Fibroblast of lung (primary cell): Measurements from ENCODE around the gene MRPL46. TPM values are rescaled to one million over a fixed set of nuclear protein-coding genes. Genes with fewer than 3 reads are reported as not detected.

Source experiments
- DNase-seq, 2 donors: peaks; one replicate each; pipeline versions ENCODE4 v3.0.0 to v3.0.0-alpha.2; 2010; ENCODE audit warnings: low read depth in 2 of 2
- H2AFZ ChIP-seq: 2 replicates; pipeline ENCODE4 v1.5.1; 2012; ENCODE audit warnings: low read length, control low read depth, inconsistent platforms
- H3K27ac ChIP-seq: 2 replicates; pipeline ENCODE4 v1.5.1; 2011; ENCODE audit warnings: low read length, control low read depth; ENCODE audit not compliant: insufficient read depth
- H3K27me3 ChIP-seq: 2 replicates; pipeline ENCODE4 v1.5.1; 2011; ENCODE audit warnings: mild to moderate bottlenecking, low read length; ENCODE audit not compliant: control insufficient read depth, insufficient read depth
- H3K36me3 ChIP-seq: 2 replicates; pipeline ENCODE4 v1.5.1; 2011; ENCODE audit warnings: low read length; ENCODE audit not compliant: control insufficient read depth, insufficient read depth
- H3K4me1 ChIP-seq: 2 replicates; pipeline ENCODE4 v1.5.1; 2011; ENCODE audit warnings: low read length; ENCODE audit not compliant: control insufficient read depth, insufficient read depth; ENCODE audit errors: extremely low read depth
- H3K4me2 ChIP-seq: 2 replicates; pipeline ENCODE4 v1.5.1; 2011; ENCODE audit warnings: low read length, control low read depth; ENCODE audit not compliant: insufficient read depth; ENCODE audit errors: extremely low read depth
- H3K4me3 ChIP-seq, 4 experiments: fragments of 200-600 bp in 1 of 4; sonication (generic) in 1 of 4; replicated peaks in 1 of 4; 2 replicates each; pipeline ENCODE4 v1.5.1; 2011 to 2016; ENCODE audit warnings: low read length in 4 of 4, low read depth in 3 of 4, mild to moderate bottlenecking in 3 of 4, control low read depth in 2 of 4, inconsistent platforms in 1 of 4, mixed read lengths in 1 of 4; ENCODE audit not compliant: insufficient read depth in 1 of 4; ENCODE audit errors: control extremely low read depth in 1 of 4
- H3K79me2 ChIP-seq: 2 replicates; pipeline ENCODE4 v1.5.1; 2012; ENCODE audit warnings: mild to moderate bottlenecking, low read length, inconsistent platforms; ENCODE audit not compliant: control insufficient read depth, insufficient read depth
- H3K9ac ChIP-seq: 2 replicates; pipeline ENCODE4 v1.5.1; 2011; ENCODE audit warnings: mild to moderate bottlenecking, low read length, control low read depth; ENCODE audit not compliant: insufficient read depth
- H3K9me3 ChIP-seq: 2 replicates; pipeline ENCODE4 v1.5.1; 2012; ENCODE audit warnings: low read depth, low read length; ENCODE audit not compliant: control insufficient read depth, insufficient read depth
- H4K20me1 ChIP-seq: 2 replicates; pipeline ENCODE4 v1.5.1; 2011; ENCODE audit warnings: low read length; ENCODE audit not compliant: control insufficient read depth, insufficient read depth; ENCODE audit errors: extremely low read depth
- CTCF ChIP-seq, 2 donors: IDR thresholded peaks in 1 of 2; conservative IDR thresholded peaks in 1 of 2; 1 replicate in 1 of 2; 2 replicates in 1 of 2; pipeline ENCODE4 v1.5.1; 2011 to 2012; ENCODE audit warnings: low read length in 2 of 2, control low read depth in 1 of 2, inconsistent platforms in 1 of 2, low read depth in 1 of 2, mild to moderate bottlenecking in 1 of 2
- EZH2 ChIP-seq: IDR thresholded peaks from 2 replicates; pipeline ENCODE4 v1.5.1; 2012; ENCODE audit warnings: low read length, control low read depth, mild to moderate bottlenecking; ENCODE audit errors: missing control alignments
- polyA plus RNA-seq, 2 donors: library from polyadenylated mRNA; depleted of rRNA in 1 of 2; stranded (reverse) in 1 of 2; unstranded in 1 of 2; fragments of >200 nt; gene quantifications; 2 replicates each; pipeline ENCODE4 v1.2.1, GENCODE V29; 2011 to 2012; ENCODE audit warnings: missing spikeins in 1 of 2
- total RNA-seq: library from RNA; depleted of rRNA; stranded (reverse); fragments of >200 nt; gene quantifications from 2 replicates; pipeline ENCODE4 v1.2.1, GENCODE V29; 2014

Gene MRPL46
- total and polyA plus RNA-seq, 2 donors (not counting 1 experiment from before 2014, with no cell fraction given) = 13.7 to 21.4 TPM

- peaks cover 3% of the 10 kb centered on the region for H3K4me1 ChIP-seq
- TF ChIP-seq EZH2 = no peak
- TF ChIP-seq CTCF (conservative IDR thresholded peaks at IDR 0.05 in 1 of 2, IDR thresholded peaks at IDR 0.05 in 1 of 2; ENCODE audit: low read depth in 1 of 2, low read length in 2 of 2) = no peak
- no peaks in the 10 kb centered on the region for H3K27me3 ChIP-seq
- H2AFZ ChIP-seq = no peak overlapping the region
- DNase-seq = no peak
- no peak overlapping the region for H3K4me2 ChIP-seq
- H3K9ac ChIP-seq = no peak overlapping the region
- no peaks in the 10 kb centered on the region for H3K79me2 ChIP-seq
- H3K36me3 ChIP-seq = peaks cover 2% of the 10 kb centered on the region
- no peak overlapping the region for H3K4me3 ChIP-seq
- H3K27ac ChIP-seq = no peak overlapping the region
- no peaks in the 10 kb centered on the region for H3K9me3 ChIP-seq
- no peaks in the 10 kb centered on the region for H4K20me1 ChIP-seq
Observed at GRCh38 chr15:88479169-88479568, 12.0 kb upstream of the MRPL46 start.

- H3K4me3 ChIP-seq = no peak overlapping the region
- H3K9me3 ChIP-seq = no peaks in the 10 kb centered on the region
- no peak overlapping the region for H3K27ac ChIP-seq
- no peaks in the 10 kb centered on the region for H3K27me3 ChIP-seq
- TF ChIP-seq CTCF (conservative IDR thresholded peaks at IDR 0.05 in 1 of 2, IDR thresholded peaks at IDR 0.05 in 1 of 2; ENCODE audit: low read depth in 1 of 2, low read length in 2 of 2) = no peak
- TF ChIP-seq EZH2 = no peak
- H2AFZ ChIP-seq = no peak overlapping the region
- H3K9ac ChIP-seq = no peak overlapping the region
- H3K79me2 ChIP-seq = no peaks in the 10 kb centered on the region
- peaks cover 2% of the 10 kb centered on the region for H3K36me3 ChIP-seq
- H4K20me1 ChIP-seq = no peaks in the 10 kb centered on the region
- no peak for DNase-seq
- peaks cover 3% of the 10 kb centered on the region for H3K4me1 ChIP-seq
- no peak overlapping the region for H3K4me2 ChIP-seq
Observed at GRCh38 chr15:88477904-88478303, 10.7 kb upstream of the MRPL46 start.

GRCh38 chr15:88477126-88477525 lies 9.9 kb upstream of the MRPL46 start:
- peaks cover 3% of the 10 kb centered on the region for H3K36me3 ChIP-seq
- no peaks in the 10 kb centered on the region for H4K20me1 ChIP-seq
- no peak for TF ChIP-seq EZH2
- no peak for TF ChIP-seq CTCF (conservative IDR thresholded peaks at IDR 0.05 in 1 of 2, IDR thresholded peaks at IDR 0.05 in 1 of 2; ENCODE audit: low read depth in 1 of 2, low read length in 2 of 2)
- H3K27me3 ChIP-seq = no peaks in the 10 kb centered on the region
- H3K9ac ChIP-seq = no peak overlapping the region
- DNase-seq = no peak
- no peak overlapping the region for H2AFZ ChIP-seq
- peaks cover 3% of the 10 kb centered on the region for H3K4me1 ChIP-seq
- H3K79me2 ChIP-seq = no peaks in the 10 kb centered on the region
- H3K9me3 ChIP-seq = no peaks in the 10 kb centered on the region
- H3K4me2 ChIP-seq = no peak overlapping the region
- no peak overlapping the region for H3K27ac ChIP-seq
- H3K4me3 ChIP-seq = no peak overlapping the region
